ENCODE data around the gene TTI1. TPM values are rescaled to one million over a fixed set of nuclear protein-coding genes. Genes with fewer than 3 reads are reported as not detected.

TTI1 gene
- total and polyA plus RNA-seq, 2 experiments from 2014 or later, result 17.8 to 56.4 TPM

- TF ChIP-seq CTCF (conservative IDR thresholded peaks at IDR 0.05; ENCODE audit: low read depth in 2 of 2) (no peak), CREB1 (CRISPR knock-in tag; IDR thresholded peaks at IDR 0.05; ENCODE audit: low read depth) (no peak), EZH2phosphoT487 (IDR thresholded peaks at IDR 0.05; ENCODE audit: unreplicated experiment) (no peak), STAT1 (IDR thresholded peaks at IDR 0.05; ENCODE audit: unreplicated experiment) (no peak), REST (IDR thresholded peaks at IDR 0.05; ENCODE audit: unreplicated experiment) (no peak), JUNB (IDR thresholded peaks at IDR 0.05; ENCODE audit: unreplicated experiment) (no peak)
Observed at GRCh38 chr20:37955511-37955910, 77.7 kb downstream of the TTI1 start (continued).

- Histone ChIP-seq H3K4me2 (no peak overlapping the region), H4K20me1 (replicated peaks; ENCODE audit: insufficient read depth) (no peaks in the 10 kb centered on the region), H3K27ac (ENCODE audit: low read depth) (no peak overlapping the region), H3K27me3 (ENCODE audit: insufficient read depth) (no peaks in the 10 kb centered on the region), H3K4me1 (ENCODE audit: insufficient read depth) (no peaks in the 10 kb centered on the region), H3K79me2 (replicated peaks; ENCODE audit: insufficient read depth) (no peaks in the 10 kb centered on the region), H3K4me3 (no peak overlapping the region), H3F3A (replicated peaks; ENCODE audit: low read depth) (no peaks in the 10 kb centered on the region), H3K9me2 (ENCODE audit: insufficient read depth) (no peaks in the 10 kb centered on the region), H3K36me3 (ENCODE audit: insufficient read depth) (no peaks in the 10 kb centered on the region), H2AFZ (no peak overlapping the region)
- no peak overlapping the region for H3K27ac Mint-ChIP-seq
- no peaks in the 10 kb centered on the region for H3K9me3 Mint-ChIP-seq
- ATAC-seq (no peak), DNase-seq (ENCODE audit: low spot score) (no peak)
- H3K36me3 Mint-ChIP-seq (ENCODE audit: low read depth), result no peaks in the 10 kb centered on the region
- H3K4me1 Mint-ChIP-seq, result peaks cover 9% of the 10 kb centered on the region
- no peak for TF ChIP-seq EZH2 (IDR thresholded peaks at IDR 0.05; ENCODE audit: low read depth, unreplicated experiment)
- no peak for TF ChIP-seq NANOG (IDR thresholded peaks at IDR 0.05; ENCODE audit: borderline replicate concordance)
- TF ChIP-seq CTCF (conservative IDR thresholded peaks at IDR 0.05; ENCODE audit: low read depth in 2 of 2), result no peak
- TF ChIP-seq POLR2AphosphoS5 (IDR thresholded peaks at IDR 0.05; ENCODE audit: low read depth), result no peak
- H3K27me3 Mint-ChIP-seq (ENCODE audit: insufficient read depth, low read depth, poor library complexity), result no peaks in the 10 kb centered on the region
- no peak overlapping the region for H3K4me3 Mint-ChIP-seq
Observed at GRCh38 chr20:37954626-37955025, 78.6 kb downstream of the TTI1 start.
